ENCODE data around the gene ZNF274. TPM values are rescaled to one million over a fixed set of nuclear protein-coding genes. Genes with fewer than 3 reads are reported as not detected.

Gene ZNF274
- total and polyA plus RNA-seq, 2 of the 8 experiments (the other 6 are each of a cell fraction or from before 2014, with no cell fraction given) = 13.3 to 25.1 TPM

DNA sequence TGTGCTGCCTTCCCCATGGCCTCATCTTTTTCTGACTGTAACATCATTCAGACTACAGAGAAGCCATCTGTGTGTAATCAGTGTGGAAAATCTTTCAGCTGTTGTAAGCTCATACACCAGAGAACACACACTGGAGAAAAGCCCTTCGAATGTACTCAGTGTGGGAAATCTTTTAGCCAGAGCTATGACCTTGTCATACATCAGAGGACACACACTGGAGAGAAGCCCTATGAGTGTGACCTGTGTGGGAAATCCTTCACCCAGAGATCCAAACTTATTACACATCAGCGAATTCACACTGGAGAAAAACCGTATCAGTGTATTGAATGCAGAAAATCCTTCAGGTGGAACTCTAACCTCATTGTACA, 78.7 kb downstream of the ZNF274 start (continued):
- TF ChIP-seq, protein P1, sequence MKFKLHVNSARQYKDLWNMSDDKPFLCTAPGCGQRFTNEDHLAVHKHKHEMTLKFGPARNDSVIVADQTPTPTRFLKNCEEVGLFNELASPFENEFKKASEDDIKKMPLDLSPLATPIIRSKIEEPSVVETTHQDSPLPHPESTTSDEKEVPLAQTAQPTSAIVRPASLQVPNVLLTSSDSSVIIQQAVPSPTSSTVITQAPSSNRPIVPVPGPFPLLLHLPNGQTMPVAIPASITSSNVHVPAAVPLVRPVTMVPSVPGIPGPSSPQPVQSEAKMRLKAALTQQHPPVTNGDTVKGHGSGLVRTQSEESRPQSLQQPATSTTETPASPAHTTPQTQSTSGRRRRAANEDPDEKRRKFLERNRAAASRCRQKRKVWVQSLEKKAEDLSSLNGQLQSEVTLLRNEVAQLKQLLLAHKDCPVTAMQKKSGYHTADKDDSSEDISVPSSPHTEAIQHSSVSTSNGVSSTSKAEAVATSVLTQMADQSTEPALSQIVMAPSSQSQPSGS (IDR thresholded peaks at IDR 0.05; ENCODE audit: low read length) = no peak
- TF ChIP-seq MAFK (IDR thresholded peaks at IDR 0.05; ENCODE audit: low read depth, low read length) (no peak), POU5F1 (IDR thresholded peaks at IDR 0.05; ENCODE audit: low read depth, low read length) (no peak), FOSL1 (IDR thresholded peaks at IDR 0.05; ENCODE audit: insufficient read depth, low read depth, low read length) (no peak), SP2 (IDR thresholded peaks at IDR 0.05; ENCODE audit: low read length) (no peak), ATF3 (IDR thresholded peaks at IDR 0.05; ENCODE audit: insufficient read depth, low read depth, low read length) (no peak), SIX5 (IDR thresholded peaks at IDR 0.05; ENCODE audit: low read depth, low read length) (no peak), RNF2 (IDR thresholded peaks at IDR 0.05; ENCODE audit: borderline replicate concordance, low read depth, low read length, missing control alignments, poor library complexity, severe bottlenecking) (no peak), RXRA (IDR thresholded peaks at IDR 0.05; ENCODE audit: insufficient read depth, low read depth, low read length) (no peak), CBX5 (IDR thresholded peaks at IDR 0.05; ENCODE audit: low read depth, low read length) (0 out of 2 replicates have a peak, but pooled peaks have one; percentile 5), CBX8 (IDR thresholded peaks at IDR 0.05; ENCODE audit: borderline replicate concordance, low read depth, low read length) (no peak), E2F6 (IDR thresholded peaks at IDR 0.05) (no peak), GTF2F1 (IDR thresholded peaks at IDR 0.05; ENCODE audit: borderline replicate concordance, low read depth, low read length) (no peak)
